ENCODE data around the gene GPR3. TPM values are rescaled to one million over a fixed set of nuclear protein-coding genes. Genes with fewer than 3 reads are reported as not detected.

GPR3 gene
- total and polyA plus RNA-seq, 10 of the 15 experiments (the other 5 are each of a cell fraction or from before 2014, with no cell fraction given): 0.33 to 1.4 (median 0.63) TPM; not detected in 3

- TF ChIP-seq ZNF592 (IDR thresholded peaks at IDR 0.05) (peak; percentile 96), KAT2A (conservative IDR thresholded peaks at IDR 0.05; ENCODE audit: control insufficient read depth, low read depth, low read length) (no peak), IKZF2 (IDR thresholded peaks at IDR 0.05) (peak; percentile 63 to 66; a peak in 2 of 4 replicates), NRF1 (conservative IDR thresholded peaks at IDR 0.05; ENCODE audit: low read depth, low read length) (no peak), MEF2A (IDR thresholded peaks at IDR 0.05; ENCODE audit: insufficient read depth, low read depth, low read length) (peak; percentile 61; the same call in 1 of the 2 replicates), TCF3 (IDR thresholded peaks at IDR 0.05; ENCODE audit: borderline replicate concordance, insufficient read depth, low read depth, low read length) (0 out of 2 replicates have a peak, but pooled peaks have one; percentile 30), CEBPZ (IDR thresholded peaks at IDR 0.05; ENCODE audit: low read depth, low read length) (no peak), KLF5 (IDR thresholded peaks at IDR 0.05; ENCODE audit: partially characterized antibody) (no peak), FOS (IDR thresholded peaks at IDR 0.05; ENCODE audit: borderline replicate concordance, extremely low read depth, insufficient read length) (no peak), TCF12 (IDR thresholded peaks at IDR 0.05; ENCODE audit: low read depth, low read length) (peak; percentile 89), HCFC1 (IDR thresholded peaks at IDR 0.05; ENCODE audit: low read length) (peak; percentile 5; the same call in 1 of the 2 replicates), ESRRA (IDR thresholded peaks at IDR 0.05; ENCODE audit: low read length) (no peak), POLR2A (IDR thresholded peaks at IDR 0.05; ENCODE audit: low read depth, low read length) (no peak), RAD51 (IDR thresholded peaks at IDR 0.05) (0 out of 2 replicates have a peak, but pooled peaks have one; percentile 6), CHD2 (IDR thresholded peaks at IDR 0.05; ENCODE audit: borderline replicate concordance, low read depth, low read length) (peak; percentile 78), POU2F2 (IDR thresholded peaks at IDR 0.05; ENCODE audit: borderline replicate concordance, low read depth, low read length) (peak; percentile 53; the same call in 1 of the 3 replicates), JUND (IDR thresholded peaks at IDR 0.05; ENCODE audit: low read depth, low read length) (no peak), NR2C1 (IDR thresholded peaks at IDR 0.05) (peak; percentile 50; the same call in 1 of the 2 replicates), DPF2 (IDR thresholded peaks at IDR 0.05) (peak; percentile 54; the same call in 1 of the 2 replicates), GATAD2B (conservative IDR thresholded peaks at IDR 0.05; ENCODE audit: low read depth) (no peak), CBFB (IDR thresholded peaks at IDR 0.05; ENCODE audit: low read depth) (peak; percentile 47; the same call in 1 of the 2 replicates), BCL11A (IDR thresholded peaks at IDR 0.05; ENCODE audit: low read depth, low read length) (0 out of 2 replicates have a peak, but pooled peaks have one; percentile 43), MAX (IDR thresholded peaks at IDR 0.05; ENCODE audit: low read depth, low read length) (no peak)
Observed at GRCh38 chr1:27418326-27419185, 26.1 kb downstream of the GPR3 start (continued).
